Measurements from ENCODE around the gene MPND.
A peak's percentile ranks its signal among the peaks of the same experiment; 100 is the strongest.

Gene MPND

GRCh38 chr19:4367781-4368127, 24.4 kb downstream of the MPND start:
- DNase-seq: no peak

DNA sequence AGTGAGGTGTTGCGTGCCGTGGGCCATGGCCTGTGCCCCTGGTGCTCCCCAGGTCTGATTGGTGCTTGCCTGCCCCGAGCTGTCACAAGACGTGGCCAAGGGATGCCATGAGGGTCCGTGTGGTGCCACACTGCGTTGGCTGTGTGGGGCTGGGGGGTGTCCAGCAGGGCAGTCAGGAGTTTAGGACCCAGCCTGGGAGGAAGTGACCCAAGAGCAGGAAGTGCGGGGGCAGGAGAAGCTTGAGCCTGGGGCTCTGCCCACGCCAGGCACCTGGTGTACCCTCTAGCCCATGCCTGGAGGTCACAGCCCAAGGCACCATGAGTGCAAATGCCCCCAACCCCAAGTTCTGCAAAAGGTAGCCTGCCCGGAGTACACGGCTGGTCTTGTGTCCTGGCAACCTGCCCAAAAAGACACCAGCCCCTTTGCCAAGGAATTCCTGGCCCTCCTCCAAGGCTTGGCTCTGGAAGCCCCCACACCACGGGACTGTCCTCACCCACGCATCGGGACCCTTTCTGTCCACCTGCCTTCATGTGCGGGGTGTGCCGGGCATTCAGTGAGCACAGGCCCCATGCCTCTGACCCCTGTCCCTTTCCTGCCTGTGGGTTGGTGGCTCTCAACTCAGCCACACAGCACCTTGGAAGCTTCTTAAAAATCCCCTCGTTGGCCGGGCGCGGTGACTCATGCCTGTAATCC, 24.9 kb downstream of the MPND start:
- no peak for DNase-seq

- peak; percentile 92 for DNase-seq
Observed at GRCh38 chr19:4369109-4369887, 25.9 kb downstream of the MPND start.

DNA sequence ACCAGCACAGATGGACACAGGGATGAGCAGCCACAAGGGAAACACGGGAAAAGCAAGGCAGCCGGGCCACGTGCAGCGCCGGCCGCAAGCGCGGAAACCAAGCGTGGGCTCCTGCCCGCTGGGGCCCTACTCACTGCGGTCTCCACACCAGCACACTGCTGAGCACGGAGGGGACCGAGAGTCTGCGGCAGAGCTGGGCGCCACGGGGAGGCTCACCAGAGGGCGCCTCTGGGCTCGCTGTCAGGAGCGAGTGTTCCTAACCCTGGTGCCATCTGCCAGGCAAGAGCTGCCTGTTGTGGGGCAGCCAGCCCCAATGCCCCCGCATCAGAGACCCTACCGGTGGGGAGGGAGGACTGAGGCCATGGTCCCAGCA, 26.5 kb downstream of the MPND start:
- peak; percentile 84 for DNase-seq

- no peak for DNase-seq
Observed at GRCh38 chr19:4370418-4371041, 27.2 kb downstream of the MPND start.

- DNase-seq: no peak
Observed at GRCh38 chr19:4371247-4372164, 28.1 kb downstream of the MPND start.

- DNase-seq: no peak
Observed at GRCh38 chr19:4372165-4373012, 29.0 kb downstream of the MPND start.

- DNase-seq: no peak
Observed at GRCh38 chr19:4373013-4373367, 29.6 kb downstream of the MPND start.

GRCh38 chr19:4373601-4374497, 30.5 kb downstream of the MPND start:
- no peak for DNase-seq

- no peak for DNase-seq
Observed at GRCh38 chr19:4374498-4375163, 31.3 kb downstream of the MPND start.

DNA sequence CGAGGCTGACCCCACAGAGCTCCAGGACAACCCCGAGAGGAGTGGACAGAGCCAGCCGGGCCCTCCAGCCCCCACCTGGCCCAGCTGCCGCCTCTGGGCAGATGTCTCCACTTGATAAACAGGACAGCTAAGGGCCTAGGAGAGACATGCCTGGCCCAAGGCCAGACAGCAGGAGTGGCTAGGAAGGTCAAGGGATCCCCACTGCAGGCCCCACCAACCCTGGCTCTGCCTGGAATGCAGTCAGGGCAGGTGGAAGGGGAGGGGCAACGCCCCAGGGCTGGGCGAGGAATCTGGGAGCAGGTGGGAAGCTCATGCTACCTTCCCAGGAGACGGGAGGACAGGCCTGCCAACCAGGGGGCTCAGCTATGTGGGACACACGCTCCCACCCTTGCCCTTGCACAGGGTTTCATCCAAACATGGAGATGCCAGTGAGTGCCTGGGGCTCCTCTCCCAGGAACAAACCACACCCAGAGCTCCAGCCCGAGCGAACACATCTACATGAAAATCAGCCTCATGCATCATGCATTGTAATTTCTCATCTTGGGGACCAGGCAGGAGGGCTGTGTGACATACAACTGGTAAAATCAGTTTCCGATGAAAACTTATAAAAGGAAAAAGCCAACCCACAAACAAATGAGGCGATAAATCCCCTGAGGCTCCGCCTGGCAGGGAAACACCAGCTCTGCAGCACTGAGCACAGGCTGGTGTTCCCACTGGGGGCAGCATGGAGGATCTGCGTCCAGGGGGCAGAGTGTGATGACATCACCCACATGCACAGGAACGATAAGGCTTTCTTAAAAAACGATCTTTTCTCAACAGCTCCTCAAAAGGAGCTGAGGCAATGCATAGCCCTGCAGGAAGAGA, 32.0 kb downstream of the MPND start:
- no peak for DNase-seq

DNA sequence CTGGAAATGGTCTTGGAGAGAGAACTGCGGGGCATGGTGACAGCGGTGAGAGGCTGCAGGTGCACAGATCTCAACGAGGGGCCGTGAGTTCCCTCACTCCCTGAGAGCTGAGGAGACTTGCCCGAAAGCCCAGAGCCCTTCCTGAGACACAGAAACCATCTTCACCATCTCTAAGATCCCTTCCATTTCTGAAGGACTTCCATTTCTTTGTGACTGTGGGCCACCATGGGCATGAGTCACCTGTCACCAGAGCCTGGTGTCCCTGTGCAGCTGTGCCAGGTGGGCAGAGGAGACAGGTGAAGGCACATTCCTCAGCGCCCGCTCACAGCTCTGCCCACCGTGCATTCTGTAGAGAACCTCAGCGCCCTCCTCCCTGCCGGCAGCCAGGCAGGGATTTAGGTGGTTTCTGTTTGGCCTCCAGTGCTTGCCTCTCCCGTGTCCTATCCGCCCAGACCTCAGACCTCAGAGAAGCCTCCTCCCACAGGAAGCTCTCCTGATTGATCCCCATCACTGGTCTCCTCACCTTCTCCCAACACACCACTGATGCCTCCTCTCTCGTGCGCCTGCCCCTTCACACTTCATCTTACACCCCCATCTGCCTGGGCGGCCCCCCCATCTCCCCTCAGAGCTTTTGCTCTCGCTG, 32.8 kb downstream of the MPND start:
- no peak for DNase-seq

- no peak for DNase-seq
Observed at GRCh38 chr19:4376671-4376990, 33.3 kb downstream of the MPND start.

DNA sequence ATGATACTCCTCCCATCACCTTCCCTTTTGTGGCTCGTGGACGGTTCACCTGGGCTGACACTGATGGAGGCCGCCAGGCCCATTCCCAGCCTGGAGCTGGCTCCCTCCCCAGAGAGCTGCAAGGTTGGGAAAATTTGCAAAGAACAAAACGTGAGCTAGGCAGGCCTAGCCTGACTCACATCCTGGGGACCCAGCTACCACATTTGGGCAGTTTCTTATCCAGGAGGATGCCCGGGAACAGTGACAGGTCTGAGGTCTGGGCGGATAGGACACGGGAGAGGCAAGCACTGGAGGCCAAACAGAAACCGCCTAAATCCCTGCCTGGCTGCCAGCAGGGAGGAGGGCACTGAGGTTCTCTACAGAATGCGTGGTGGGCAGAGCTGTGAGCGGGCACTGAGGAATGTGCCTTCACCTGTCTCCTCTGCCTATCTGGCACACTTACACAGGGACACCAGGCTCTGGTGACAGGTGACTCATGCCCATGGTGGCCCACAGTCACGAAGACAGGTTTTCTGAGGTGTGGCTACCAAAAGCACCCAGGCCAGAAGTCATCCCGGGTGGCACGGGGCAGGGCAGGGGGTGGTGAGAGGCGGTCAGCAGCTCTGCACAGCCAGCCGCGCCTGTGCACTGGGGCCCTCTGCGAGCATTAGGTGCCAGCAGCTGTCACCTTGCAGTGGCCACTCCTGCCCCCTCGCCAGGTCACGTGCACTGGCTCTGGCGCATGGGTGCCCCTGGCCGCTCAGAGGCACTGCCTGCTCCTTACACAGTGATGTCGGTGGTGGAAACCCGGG, 33.8 kb downstream of the MPND start:
- no peak for DNase-seq

- DNase-seq: no peak
Observed at GRCh38 chr19:4378886-4379285, 35.5 kb downstream of the MPND start.

GRCh38 chr19:4379383-4380253, 36.3 kb downstream of the MPND start:
- DNase-seq: no peak

DNA sequence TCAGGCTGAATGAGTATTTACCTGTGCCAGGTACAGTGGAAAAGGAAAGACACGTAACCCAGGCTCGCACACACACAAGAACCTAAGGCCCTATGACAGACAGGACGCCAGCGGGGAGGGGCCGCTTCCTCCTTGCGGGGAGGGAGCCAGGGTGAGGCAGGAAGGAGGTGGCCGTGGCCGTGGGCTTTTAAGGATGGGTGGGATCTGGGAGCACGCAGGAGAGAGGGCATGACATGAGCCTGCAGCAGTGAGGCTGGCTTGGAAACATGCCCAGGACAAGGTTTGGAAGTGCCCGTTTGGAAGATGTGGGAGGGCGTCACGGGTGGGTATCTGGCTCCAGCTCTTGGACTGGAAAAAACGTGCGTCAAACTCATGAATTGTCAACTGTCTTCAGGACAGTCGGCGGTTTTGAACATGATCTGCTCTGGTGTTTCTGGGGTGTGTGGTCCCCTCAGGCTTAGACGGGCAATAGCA, 36.9 kb downstream of the MPND start:
- no peak for DNase-seq

Measured in RPMI8226 (cell line).